Fibroblast of lung (primary cell): ENCODE data around the gene ANKRD27. TPM values are rescaled to one million over a fixed set of nuclear protein-coding genes. Genes with fewer than 3 reads are reported as not detected.

Experiments
- DNase-seq, 2 donors: peaks; one replicate each; pipeline versions ENCODE4 v3.0.0 to v3.0.0-alpha.2; 2010; ENCODE audit warnings: low read depth in 2 of 2
- H2AFZ ChIP-seq: 2 replicates; pipeline ENCODE4 v1.5.1; 2012; ENCODE audit warnings: low read length, control low read depth, inconsistent platforms
- H3K27ac ChIP-seq: 2 replicates; pipeline ENCODE4 v1.5.1; 2011; ENCODE audit warnings: low read length, control low read depth; ENCODE audit not compliant: insufficient read depth
- H3K27me3 ChIP-seq: 2 replicates; pipeline ENCODE4 v1.5.1; 2011; ENCODE audit warnings: mild to moderate bottlenecking, low read length; ENCODE audit not compliant: control insufficient read depth, insufficient read depth
- H3K36me3 ChIP-seq: 2 replicates; pipeline ENCODE4 v1.5.1; 2011; ENCODE audit warnings: low read length; ENCODE audit not compliant: control insufficient read depth, insufficient read depth
- H3K4me1 ChIP-seq: 2 replicates; pipeline ENCODE4 v1.5.1; 2011; ENCODE audit warnings: low read length; ENCODE audit not compliant: control insufficient read depth, insufficient read depth; ENCODE audit errors: extremely low read depth
- H3K4me2 ChIP-seq: 2 replicates; pipeline ENCODE4 v1.5.1; 2011; ENCODE audit warnings: low read length, control low read depth; ENCODE audit not compliant: insufficient read depth; ENCODE audit errors: extremely low read depth
- H3K4me3 ChIP-seq, 4 experiments: fragments of 200-600 bp in 1 of 4; sonication (generic) in 1 of 4; replicated peaks in 1 of 4; 2 replicates each; pipeline ENCODE4 v1.5.1; 2011 to 2016; ENCODE audit warnings: low read length in 4 of 4, low read depth in 3 of 4, mild to moderate bottlenecking in 3 of 4, control low read depth in 2 of 4, inconsistent platforms in 1 of 4, mixed read lengths in 1 of 4; ENCODE audit not compliant: insufficient read depth in 1 of 4; ENCODE audit errors: control extremely low read depth in 1 of 4
- H3K79me2 ChIP-seq: 2 replicates; pipeline ENCODE4 v1.5.1; 2012; ENCODE audit warnings: mild to moderate bottlenecking, low read length, inconsistent platforms; ENCODE audit not compliant: control insufficient read depth, insufficient read depth
- H3K9ac ChIP-seq: 2 replicates; pipeline ENCODE4 v1.5.1; 2011; ENCODE audit warnings: mild to moderate bottlenecking, low read length, control low read depth; ENCODE audit not compliant: insufficient read depth
- H3K9me3 ChIP-seq: 2 replicates; pipeline ENCODE4 v1.5.1; 2012; ENCODE audit warnings: low read depth, low read length; ENCODE audit not compliant: control insufficient read depth, insufficient read depth
- H4K20me1 ChIP-seq: 2 replicates; pipeline ENCODE4 v1.5.1; 2011; ENCODE audit warnings: low read length; ENCODE audit not compliant: control insufficient read depth, insufficient read depth; ENCODE audit errors: extremely low read depth
- CTCF ChIP-seq, 2 donors: IDR thresholded peaks in 1 of 2; conservative IDR thresholded peaks in 1 of 2; 1 replicate in 1 of 2; 2 replicates in 1 of 2; pipeline ENCODE4 v1.5.1; 2011 to 2012; ENCODE audit warnings: low read length in 2 of 2, control low read depth in 1 of 2, inconsistent platforms in 1 of 2, low read depth in 1 of 2, mild to moderate bottlenecking in 1 of 2
- EZH2 ChIP-seq: IDR thresholded peaks from 2 replicates; pipeline ENCODE4 v1.5.1; 2012; ENCODE audit warnings: low read length, control low read depth, mild to moderate bottlenecking; ENCODE audit errors: missing control alignments
- polyA plus RNA-seq, 2 donors: library from polyadenylated mRNA; depleted of rRNA in 1 of 2; stranded (reverse) in 1 of 2; unstranded in 1 of 2; fragments of >200 nt; gene quantifications; 2 replicates each; pipeline ENCODE4 v1.2.1, GENCODE V29; 2011 to 2012; ENCODE audit warnings: missing spikeins in 1 of 2
- total RNA-seq: library from RNA; depleted of rRNA; stranded (reverse); fragments of >200 nt; gene quantifications from 2 replicates; pipeline ENCODE4 v1.2.1, GENCODE V29; 2014

ANKRD27 gene
- total and polyA plus RNA-seq, 2 donors (not counting 1 experiment from before 2014, with no cell fraction given), result 29.7 to 38.3 TPM

GRCh38 chr19:32637480-32637879, 37.5 kb downstream of the ANKRD27 start:
- H2AFZ ChIP-seq, result no peak overlapping the region
- H3K27ac ChIP-seq, result no peak overlapping the region
- H3K4me1 ChIP-seq, result no peaks in the 10 kb centered on the region
- H3K27me3 ChIP-seq, result no peaks in the 10 kb centered on the region
- H3K9ac ChIP-seq, result no peak overlapping the region
- no peak overlapping the region for H3K4me3 ChIP-seq
- no peak overlapping the region for H3K4me2 ChIP-seq
- H3K79me2 ChIP-seq, result no peaks in the 10 kb centered on the region
- DNase-seq, result no peak
- no peaks in the 10 kb centered on the region for H4K20me1 ChIP-seq
- H3K36me3 ChIP-seq, result peaks cover 11% of the 10 kb centered on the region
- no peak for TF ChIP-seq EZH2
- TF ChIP-seq CTCF (conservative IDR thresholded peaks at IDR 0.05 in 1 of 2, IDR thresholded peaks at IDR 0.05 in 1 of 2; ENCODE audit: low read depth in 1 of 2, low read length in 2 of 2), result no peak
- no peaks in the 10 kb centered on the region for H3K9me3 ChIP-seq

- no peak overlapping the region for H3K4me2 ChIP-seq
- H3K36me3 ChIP-seq, result peaks cover 14% of the 10 kb centered on the region
- no peak overlapping the region for H3K27ac ChIP-seq
- H4K20me1 ChIP-seq, result no peaks in the 10 kb centered on the region
- DNase-seq, result no peak
- TF ChIP-seq CTCF (conservative IDR thresholded peaks at IDR 0.05 in 1 of 2, IDR thresholded peaks at IDR 0.05 in 1 of 2; ENCODE audit: low read depth in 1 of 2, low read length in 2 of 2) (no peak), EZH2 (no peak)
- H3K79me2 ChIP-seq, result no peaks in the 10 kb centered on the region
- H3K9ac ChIP-seq, result no peak overlapping the region
- no peaks in the 10 kb centered on the region for H3K4me1 ChIP-seq
- H3K27me3 ChIP-seq, result no peaks in the 10 kb centered on the region
- no peak overlapping the region for H2AFZ ChIP-seq
- H3K9me3 ChIP-seq, result no peaks in the 10 kb centered on the region
- no peak overlapping the region for H3K4me3 ChIP-seq
These were observed 43.6 kb downstream of the ANKRD27 start for GRCh38 chr19:32631381-32631780.

- H4K20me1 ChIP-seq, result no peaks in the 10 kb centered on the region
- H3K27ac ChIP-seq, result no peak overlapping the region
- H3K4me1 ChIP-seq, result no peaks in the 10 kb centered on the region
- no peaks in the 10 kb centered on the region for H3K79me2 ChIP-seq
- no peak overlapping the region for H3K4me3 ChIP-seq
- no peak for DNase-seq
- H2AFZ ChIP-seq, result no peak overlapping the region
- no peaks in the 10 kb centered on the region for H3K9me3 ChIP-seq
- H3K9ac ChIP-seq, result no peak overlapping the region
- H3K27me3 ChIP-seq, result no peaks in the 10 kb centered on the region
- H3K36me3 ChIP-seq, result peaks cover 8% of the 10 kb centered on the region
- TF ChIP-seq CTCF (conservative IDR thresholded peaks at IDR 0.05 in 1 of 2, IDR thresholded peaks at IDR 0.05 in 1 of 2; ENCODE audit: low read depth in 1 of 2, low read length in 2 of 2) (no peak), EZH2 (no peak)
- H3K4me2 ChIP-seq, result no peak overlapping the region
These were observed 44.6 kb downstream of the ANKRD27 start for GRCh38 chr19:32630338-32630737.
